ENCODE data around the gene MTR. TPM values are rescaled to one million over a fixed set of nuclear protein-coding genes. Genes with fewer than 3 reads are reported as not detected.
"Not testable (repeated sequence)": the region's sequence is repeated elsewhere in the genome, so short reads cannot be mapped to it uniquely, and the experiment has no call there.

Gene MTR
- total and polyA plus RNA-seq, 9 donors: 14.0 to 30.6 (median 17.9) TPM

DNA sequence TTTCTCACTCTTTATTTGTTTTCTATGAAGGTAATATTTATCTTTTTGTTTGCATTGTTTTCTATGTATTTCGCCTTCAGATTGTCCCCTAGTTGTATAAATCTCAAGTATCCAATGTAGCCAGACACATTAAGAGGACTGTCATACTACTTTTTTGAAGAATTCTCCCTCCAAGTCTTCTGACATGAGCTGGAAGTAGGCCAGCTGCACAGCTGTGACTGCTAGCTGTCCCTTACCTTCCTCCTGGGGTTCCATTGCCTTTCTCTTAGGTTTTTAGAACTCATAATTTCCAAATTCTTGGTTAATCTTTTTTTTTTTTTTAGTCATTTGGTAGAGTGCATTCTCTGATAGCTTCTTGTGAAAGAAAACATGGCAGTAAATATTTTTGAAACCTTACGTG lies 46.2 kb downstream of the MTR start:
- Histone ChIP-seq H3K27ac (ENCODE audit: low read length) (no peak overlapping the region), H3K4me3 (ENCODE audit: low read length) (no peak overlapping the region), H3K36me3 (ENCODE audit: control insufficient read depth, insufficient read depth, low read length) (peaks cover 20% of the 10 kb centered on the region), H3K9me3 (replicated peaks; ENCODE audit: control insufficient read depth, low read depth, low read length) (no peaks in the 10 kb centered on the region), H3K4me1 (ENCODE audit: control insufficient read depth, insufficient read depth, low read length) (no peaks in the 10 kb centered on the region), H3K27me3 (ENCODE audit: control insufficient read depth, insufficient read depth, low read length) (no peaks in the 10 kb centered on the region)
- no CpG with 5 or more reads among the region's 2 CpGs for WGBS (ENCODE audit: insufficient coverage)
- DNase-seq: no peak

DNA sequence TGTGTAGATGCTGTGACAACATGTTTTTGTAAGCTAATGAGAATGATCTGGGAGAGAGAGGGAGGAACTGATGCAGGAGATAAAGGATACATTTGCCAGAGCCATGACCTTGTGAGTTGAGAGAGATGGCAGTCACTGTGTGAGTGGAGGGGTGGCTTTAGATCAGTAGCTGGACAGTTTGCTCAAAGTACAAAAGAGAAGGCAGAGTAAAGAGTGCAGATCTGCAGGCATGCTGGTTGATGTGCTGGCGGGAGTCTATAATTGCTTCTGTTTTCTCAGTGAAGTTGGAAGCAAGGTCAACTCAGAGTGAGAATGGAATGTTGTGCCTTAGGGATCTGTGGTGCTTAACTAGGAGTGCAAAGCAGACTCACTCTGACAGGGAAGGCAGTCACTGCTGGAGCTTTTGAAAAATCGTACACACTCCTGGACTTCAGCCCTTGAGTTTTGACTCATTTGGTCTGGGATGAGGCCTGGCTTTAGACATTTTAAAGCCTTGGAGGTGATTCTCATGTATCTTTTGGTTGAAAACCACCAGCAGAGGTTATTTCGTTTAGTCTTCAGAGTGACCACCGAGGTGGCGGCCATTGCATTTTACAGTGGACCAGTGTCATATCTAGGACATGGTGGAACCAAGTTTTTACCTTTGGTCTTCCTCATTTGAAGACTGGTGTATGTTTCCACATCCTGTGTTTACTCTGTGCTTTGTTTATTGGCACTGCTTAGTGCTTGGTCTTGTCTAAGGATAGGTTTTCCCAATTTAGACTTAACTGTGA lies 49.6 kb downstream of the MTR start:
- 68% methylated on average over 5 of the region's 5 CpGs for WGBS (ENCODE audit: insufficient coverage)
- Histone ChIP-seq H3K4me1 (ENCODE audit: control insufficient read depth, insufficient read depth, low read length) (no peaks in the 10 kb centered on the region), H3K27me3 (ENCODE audit: control insufficient read depth, insufficient read depth, low read length) (no peaks in the 10 kb centered on the region), H3K27ac (ENCODE audit: low read length) (no peak overlapping the region), H3K9me3 (replicated peaks; ENCODE audit: control insufficient read depth, low read depth, low read length) (no peaks in the 10 kb centered on the region), H3K36me3 (ENCODE audit: control insufficient read depth, insufficient read depth, low read length) (peaks cover 9% of the 10 kb centered on the region), H3K4me3 (ENCODE audit: low read length) (no peak overlapping the region)
- peak; percentile 23 for DNase-seq

- DNase-seq: no peak
- WGBS (ENCODE audit: insufficient coverage): 80% methylated on average over 1 of the region's 2 CpGs
- Histone ChIP-seq H3K27me3 (ENCODE audit: control insufficient read depth, insufficient read depth, low read length) (no peaks in the 10 kb centered on the region), H3K9me3 (replicated peaks; ENCODE audit: control insufficient read depth, low read depth, low read length) (no peaks in the 10 kb centered on the region), H3K36me3 (ENCODE audit: control insufficient read depth, insufficient read depth, low read length) (peaks cover 6% of the 10 kb centered on the region), H3K27ac (ENCODE audit: low read length) (no peak overlapping the region), H3K4me3 (ENCODE audit: low read length) (no peak overlapping the region), H3K4me1 (ENCODE audit: control insufficient read depth, insufficient read depth, low read length) (no peaks in the 10 kb centered on the region)
These were observed 50.7 kb downstream of the MTR start for GRCh38 chr1:236845830-236846229.

- no peak overlapping the region for H3K4me3 ChIP-seq (ENCODE audit: low read length)
- no peaks in the 10 kb centered on the region for H3K4me1 ChIP-seq (ENCODE audit: control insufficient read depth, insufficient read depth, low read length)
- no peak overlapping the region for H3K27ac ChIP-seq (ENCODE audit: low read length)
- no peaks in the 10 kb centered on the region for H3K27me3 ChIP-seq (ENCODE audit: control insufficient read depth, insufficient read depth, low read length)
- DNase-seq: no peak
- H3K36me3 ChIP-seq (ENCODE audit: control insufficient read depth, insufficient read depth, low read length): peaks cover 13% of the 10 kb centered on the region
- H3K9me3 ChIP-seq (replicated peaks; ENCODE audit: control insufficient read depth, low read depth, low read length): no peaks in the 10 kb centered on the region
- WGBS (ENCODE audit: insufficient coverage): no CpG with 5 or more reads among the region's 4 CpGs
These were observed 53.3 kb downstream of the MTR start for GRCh38 chr1:236848274-236848923.

DNA sequence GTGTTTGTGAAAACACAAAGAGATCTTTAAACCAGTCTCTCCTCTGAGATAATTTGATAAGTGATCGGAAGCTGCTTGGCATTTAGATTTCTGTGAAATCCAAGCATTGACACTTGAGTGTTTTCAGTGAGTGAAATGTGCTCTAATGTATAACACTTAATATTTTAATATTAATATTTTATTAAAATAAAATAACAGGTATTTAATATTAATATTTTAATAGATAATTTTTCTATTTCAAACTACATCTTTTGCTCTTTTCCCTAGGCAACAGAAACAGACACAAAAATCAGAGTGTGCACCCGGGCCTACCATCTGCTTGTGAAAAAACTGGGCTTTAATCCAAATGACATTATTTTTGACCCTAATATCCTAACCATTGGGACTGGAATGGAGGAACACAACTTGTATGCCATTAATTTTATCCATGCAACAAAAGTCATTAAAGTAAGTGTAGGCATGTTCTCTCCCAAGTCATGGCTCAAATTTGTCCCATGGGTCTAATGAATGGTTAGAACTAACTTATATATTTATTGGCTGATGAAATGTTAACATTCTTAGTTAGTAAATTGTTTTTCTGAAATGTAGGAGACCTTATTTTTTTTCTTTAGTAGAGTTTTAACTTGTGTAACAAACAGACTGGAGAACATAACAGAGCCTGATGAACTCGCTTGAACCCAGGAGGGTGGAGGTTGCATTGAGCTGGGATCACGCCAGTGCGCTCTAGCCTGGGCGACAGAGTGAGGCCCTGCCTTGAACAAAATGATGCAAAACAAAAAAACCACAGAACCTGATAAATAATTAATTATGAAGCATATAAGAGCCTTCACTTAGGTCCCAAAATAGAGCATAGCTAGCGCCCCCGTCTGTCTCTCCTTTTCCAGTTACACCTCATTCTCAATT lies 55.2 kb downstream of the MTR start:
- Histone ChIP-seq H3K27me3 (ENCODE audit: control insufficient read depth, insufficient read depth, low read length) (no peaks in the 10 kb centered on the region), H3K9me3 (replicated peaks; ENCODE audit: control insufficient read depth, low read depth, low read length) (no peaks in the 10 kb centered on the region), H3K27ac (ENCODE audit: low read length) (no peak overlapping the region), H3K4me3 (ENCODE audit: low read length) (no peak overlapping the region), H3K4me1 (ENCODE audit: control insufficient read depth, insufficient read depth, low read length) (no peaks in the 10 kb centered on the region), H3K36me3 (ENCODE audit: control insufficient read depth, insufficient read depth, low read length) (peaks cover 20% of the 10 kb centered on the region)
- DNase-seq: peak; percentile 88
- WGBS (ENCODE audit: insufficient coverage): no CpG with 5 or more reads among the region's 8 CpGs

DNA sequence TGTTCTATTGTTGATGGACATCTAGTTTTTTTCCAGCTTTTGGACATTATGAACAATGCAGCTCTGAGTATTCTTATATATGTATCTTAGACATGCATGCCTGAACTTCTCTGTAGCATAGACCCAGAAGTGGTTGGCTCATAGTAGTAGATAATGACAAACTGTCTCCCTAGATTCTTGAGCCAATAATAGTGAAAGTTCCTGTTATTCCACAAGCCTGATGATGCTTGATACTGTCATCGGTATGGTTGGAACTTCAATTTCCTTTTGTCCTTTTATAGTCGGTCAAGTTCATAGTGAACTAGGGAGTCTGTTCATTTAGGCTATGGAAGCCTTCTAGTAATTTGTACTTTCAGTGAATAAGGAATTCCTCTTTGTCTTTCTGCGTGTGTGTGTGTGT lies 56.8 kb downstream of the MTR start:
- DNase-seq: no peak
- Histone ChIP-seq H3K4me3 (ENCODE audit: low read length) (no peak overlapping the region), H3K36me3 (ENCODE audit: control insufficient read depth, insufficient read depth, low read length) (peaks cover 26% of the 10 kb centered on the region), H3K9me3 (replicated peaks; ENCODE audit: control insufficient read depth, low read depth, low read length) (no peaks in the 10 kb centered on the region), H3K27me3 (ENCODE audit: control insufficient read depth, insufficient read depth, low read length) (no peaks in the 10 kb centered on the region), H3K4me1 (ENCODE audit: control insufficient read depth, insufficient read depth, low read length) (no peaks in the 10 kb centered on the region), H3K27ac (ENCODE audit: low read length) (no peak overlapping the region)
- 100% methylated on average over 1 of the region's 3 CpGs for WGBS (ENCODE audit: insufficient coverage)

GRCh38 chr1:236853921-236854604 lies 59.0 kb downstream of the MTR start:
- Histone ChIP-seq H3K27me3 (ENCODE audit: control insufficient read depth, insufficient read depth, low read length) (no peaks in the 10 kb centered on the region), H3K9me3 (replicated peaks; ENCODE audit: control insufficient read depth, low read depth, low read length) (no peaks in the 10 kb centered on the region), H3K4me1 (ENCODE audit: control insufficient read depth, insufficient read depth, low read length) (no peaks in the 10 kb centered on the region), H3K27ac (ENCODE audit: low read length) (no peak overlapping the region), H3K4me3 (ENCODE audit: low read length) (no peak overlapping the region), H3K36me3 (ENCODE audit: control insufficient read depth, insufficient read depth, low read length) (peaks cover 29% of the 10 kb centered on the region)
- peak; percentile 19 for DNase-seq
- WGBS (ENCODE audit: insufficient coverage): no CpG with 5 or more reads among the region's 4 CpGs

- Histone ChIP-seq H3K27me3 (ENCODE audit: control insufficient read depth, insufficient read depth, low read length) (no peaks in the 10 kb centered on the region), H3K36me3 (ENCODE audit: control insufficient read depth, insufficient read depth, low read length) (peaks cover 33% of the 10 kb centered on the region), H3K4me1 (ENCODE audit: control insufficient read depth, insufficient read depth, low read length) (no peaks in the 10 kb centered on the region), H3K9me3 (replicated peaks; ENCODE audit: control insufficient read depth, low read depth, low read length) (no peaks in the 10 kb centered on the region), H3K27ac (ENCODE audit: low read length) (no peak overlapping the region), H3K4me3 (ENCODE audit: low read length) (no peak overlapping the region)
- 50% methylated on average over 1 of the region's 3 CpGs for WGBS (ENCODE audit: insufficient coverage)
- no peak for DNase-seq
These were observed 59.5 kb downstream of the MTR start for GRCh38 chr1:236854605-236854983.

DNA sequence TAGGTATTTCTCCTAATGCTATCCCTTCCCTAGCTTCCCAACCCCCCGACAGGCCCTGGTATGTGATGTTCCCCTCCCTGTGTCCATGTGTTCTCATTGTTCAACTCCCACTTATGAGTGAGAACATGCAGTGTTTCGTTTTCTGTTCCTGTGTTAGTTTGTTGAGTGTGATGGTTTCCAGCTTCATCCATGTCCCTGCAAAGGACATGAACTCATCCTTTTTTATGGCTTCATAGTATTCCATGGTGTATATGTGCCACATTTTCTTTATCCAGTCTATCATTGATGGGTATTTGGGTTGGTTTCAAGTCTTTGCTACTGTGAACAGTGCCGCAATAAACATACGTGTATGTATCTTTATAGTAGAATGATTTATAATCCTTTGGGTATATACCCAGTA lies 61.6 kb downstream of the MTR start:
- not testable (repeated sequence) for H3K4me3 ChIP-seq (ENCODE audit: low read length); H3K27me3 ChIP-seq (ENCODE audit: control insufficient read depth, insufficient read depth, low read length); H3K4me1 ChIP-seq (ENCODE audit: control insufficient read depth, insufficient read depth, low read length); H3K27ac ChIP-seq (ENCODE audit: low read length); H3K9me3 ChIP-seq (replicated peaks; ENCODE audit: control insufficient read depth, low read depth, low read length); DNase-seq
- WGBS (ENCODE audit: insufficient coverage): no CpG with 5 or more reads among the region's 4 CpGs
- peaks cover 35% of the 10 kb centered on the region for H3K36me3 ChIP-seq (ENCODE audit: control insufficient read depth, insufficient read depth, low read length)
